GM10266 (cell line): ENCODE measurements around the gene TBL3.

ENCODE experiments used
- DNase-seq: peaks from one replicate; pipeline ENCODE4 v3.0.0; 2012; ENCODE audit errors: extremely low spot score
- TF ChIP-seq, protein P1 (sequence below): IDR thresholded peaks from 2 replicates; pipeline ENCODE4 v1.5.1; 2012; ENCODE audit warnings: mild to moderate bottlenecking, low read depth; ENCODE audit not compliant: control insufficient read depth, insufficient read depth; ENCODE audit errors: missing control alignments

Gene TBL3

DNA sequence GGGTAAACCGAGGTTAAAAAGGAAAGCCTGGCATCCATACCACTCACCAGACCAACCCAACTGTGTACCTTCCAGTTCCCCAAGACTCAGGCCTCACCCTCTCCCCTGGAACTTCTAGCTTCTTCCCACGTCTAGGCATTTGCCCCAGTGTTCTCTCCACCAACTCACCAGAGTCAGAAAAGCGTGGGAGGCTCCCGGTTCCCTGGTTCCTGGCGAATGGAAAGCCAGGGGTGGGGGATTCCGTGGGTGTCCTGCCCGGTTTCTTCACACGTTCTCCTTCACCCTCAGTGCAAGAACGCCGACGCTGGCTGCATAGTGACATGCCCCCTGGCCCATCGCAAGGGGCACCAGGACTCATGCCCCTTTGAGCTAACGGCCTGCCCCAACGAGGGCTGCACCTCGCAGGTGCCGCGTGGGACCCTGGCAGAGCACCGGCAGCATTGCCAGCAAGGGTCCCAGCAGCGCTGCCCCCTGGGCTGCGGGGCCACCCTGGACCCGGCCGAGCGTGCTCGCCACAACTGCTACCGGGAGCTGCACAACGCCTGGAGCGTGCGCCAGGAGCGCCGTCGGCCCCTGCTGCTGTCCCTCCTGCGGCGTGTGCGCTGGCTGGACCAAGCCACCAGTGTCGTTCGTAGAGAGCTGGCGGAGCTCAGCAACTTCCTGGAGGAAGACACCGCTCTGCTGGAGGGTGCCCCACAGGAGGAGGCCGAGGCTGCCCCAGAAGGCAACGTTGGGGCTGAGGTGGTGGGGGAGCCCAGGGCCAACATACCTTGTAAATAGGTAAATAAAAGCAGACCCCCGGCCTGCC, 3.5 kb upstream of the TBL3 start:
- DNase-seq, result no peak
- TF ChIP-seq, protein P1, sequence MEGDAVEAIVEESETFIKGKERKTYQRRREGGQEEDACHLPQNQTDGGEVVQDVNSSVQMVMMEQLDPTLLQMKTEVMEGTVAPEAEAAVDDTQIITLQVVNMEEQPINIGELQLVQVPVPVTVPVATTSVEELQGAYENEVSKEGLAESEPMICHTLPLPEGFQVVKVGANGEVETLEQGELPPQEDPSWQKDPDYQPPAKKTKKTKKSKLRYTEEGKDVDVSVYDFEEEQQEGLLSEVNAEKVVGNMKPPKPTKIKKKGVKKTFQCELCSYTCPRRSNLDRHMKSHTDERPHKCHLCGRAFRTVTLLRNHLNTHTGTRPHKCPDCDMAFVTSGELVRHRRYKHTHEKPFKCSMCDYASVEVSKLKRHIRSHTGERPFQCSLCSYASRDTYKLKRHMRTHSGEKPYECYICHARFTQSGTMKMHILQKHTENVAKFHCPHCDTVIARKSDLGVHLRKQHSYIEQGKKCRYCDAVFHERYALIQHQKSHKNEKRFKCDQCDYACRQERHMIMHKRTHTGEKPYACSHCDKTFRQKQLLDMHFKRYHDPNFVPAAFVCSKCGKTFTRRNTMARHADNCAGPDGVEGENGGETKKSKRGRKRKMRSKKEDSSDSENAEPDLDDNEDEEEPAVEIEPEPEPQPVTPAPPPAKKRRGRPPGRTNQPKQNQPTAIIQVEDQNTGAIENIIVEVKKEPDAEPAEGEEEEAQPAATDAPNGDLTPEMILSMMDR, result no peak

DNA sequence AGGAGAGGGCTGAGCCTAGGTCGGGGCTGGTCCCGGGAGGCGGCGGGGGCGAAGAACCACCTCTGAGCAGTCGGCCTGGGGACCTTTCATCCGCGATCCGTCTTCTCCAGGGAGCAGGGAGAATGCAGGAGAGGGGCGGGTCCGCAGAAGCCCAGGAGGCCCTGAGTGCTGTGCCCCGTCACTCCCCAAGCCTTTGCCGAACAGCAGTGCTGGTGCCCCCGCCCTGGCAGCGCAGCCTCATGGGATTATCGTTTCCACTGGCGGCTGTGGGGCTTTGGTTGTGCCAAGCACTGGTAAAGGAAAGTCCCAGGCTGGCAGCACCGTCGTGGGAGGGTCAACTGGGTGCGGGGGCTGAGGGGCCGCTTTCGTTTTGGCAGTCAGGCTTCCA, 631 bp downstream of the TBL3 start:
- TF ChIP-seq, protein P1, result no peak
- DNase-seq, result no peak

DNA sequence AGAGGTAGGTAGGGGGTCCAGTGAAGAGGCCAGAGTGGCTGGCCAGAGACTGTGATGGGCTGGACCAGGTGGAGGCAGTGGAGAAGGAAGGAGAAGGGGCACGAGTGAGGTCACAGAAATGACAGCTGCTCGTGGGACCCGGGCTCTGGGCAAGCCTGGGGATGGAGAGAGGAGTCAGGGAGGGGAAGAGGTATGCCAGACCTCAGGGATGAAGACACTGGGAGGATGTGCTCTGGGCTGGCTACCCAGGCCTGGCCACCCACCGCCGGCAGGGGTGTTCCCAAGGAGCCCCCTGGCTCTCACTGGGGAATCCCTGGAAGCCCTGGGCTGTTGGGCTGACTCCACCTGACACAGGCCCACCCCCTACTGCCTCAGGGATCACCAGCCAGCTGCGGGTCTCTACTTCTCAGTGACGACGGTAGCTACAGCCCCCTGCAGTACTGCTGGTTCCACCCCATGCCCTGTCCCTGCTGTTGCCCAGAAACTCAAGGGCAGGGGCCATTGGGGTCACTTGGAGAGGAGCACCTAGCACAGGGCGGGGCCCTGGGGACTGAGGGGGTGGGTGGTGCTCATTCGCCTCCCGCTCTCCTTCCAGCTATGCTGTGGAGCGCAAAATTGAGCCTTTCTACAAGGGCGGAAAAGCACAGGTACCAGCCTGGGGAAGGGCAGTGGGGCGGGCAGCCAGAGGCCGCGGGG, 1.8 kb downstream of the TBL3 start:
- no peak for DNase-seq
- TF ChIP-seq, protein P1, result no peak

DNA sequence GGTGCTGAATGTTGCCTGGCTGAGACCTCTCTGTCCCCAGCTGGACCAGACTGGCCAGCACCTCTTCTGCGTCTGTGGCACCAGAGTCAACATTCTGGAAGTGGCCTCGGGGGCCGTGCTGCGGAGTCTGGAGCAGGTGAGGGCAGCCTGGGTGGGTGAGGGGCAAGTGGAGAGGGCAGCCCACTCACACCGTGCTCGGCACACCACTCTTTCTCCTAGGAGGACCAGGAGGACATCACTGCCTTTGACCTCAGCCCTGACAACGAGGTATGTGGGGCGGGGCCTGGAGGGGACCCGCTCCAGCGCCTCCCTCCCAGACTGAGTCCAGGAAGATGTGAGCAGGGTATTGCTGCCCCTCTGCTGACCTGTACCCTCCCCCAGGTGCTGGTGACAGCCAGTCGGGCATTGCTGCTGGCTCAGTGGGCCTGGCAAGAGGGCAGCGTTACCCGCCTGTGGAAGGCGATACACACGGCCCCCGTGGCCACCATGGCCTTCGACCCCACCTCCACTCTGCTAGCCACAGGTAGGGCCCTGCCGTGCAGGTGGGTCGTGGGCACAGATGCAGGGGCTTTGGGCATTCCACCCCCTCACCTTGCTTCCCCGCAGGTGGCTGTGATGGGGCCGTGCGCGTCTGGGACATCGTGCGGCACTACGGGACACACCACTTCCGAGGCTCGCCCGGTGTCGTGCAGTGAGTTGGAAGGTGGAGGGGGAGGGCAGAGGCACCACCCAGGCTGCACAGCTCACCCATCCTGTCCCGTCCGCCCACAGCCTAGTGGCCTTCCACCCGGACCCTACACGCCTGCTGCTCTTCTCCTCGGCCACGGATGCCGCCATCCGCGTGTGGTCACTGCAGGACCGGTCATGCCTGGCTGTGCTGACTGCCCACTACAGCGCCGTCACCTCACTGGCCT, 2.6 kb downstream of the TBL3 start:
- no peak for DNase-seq
- TF ChIP-seq, protein P1, result no peak

DNA sequence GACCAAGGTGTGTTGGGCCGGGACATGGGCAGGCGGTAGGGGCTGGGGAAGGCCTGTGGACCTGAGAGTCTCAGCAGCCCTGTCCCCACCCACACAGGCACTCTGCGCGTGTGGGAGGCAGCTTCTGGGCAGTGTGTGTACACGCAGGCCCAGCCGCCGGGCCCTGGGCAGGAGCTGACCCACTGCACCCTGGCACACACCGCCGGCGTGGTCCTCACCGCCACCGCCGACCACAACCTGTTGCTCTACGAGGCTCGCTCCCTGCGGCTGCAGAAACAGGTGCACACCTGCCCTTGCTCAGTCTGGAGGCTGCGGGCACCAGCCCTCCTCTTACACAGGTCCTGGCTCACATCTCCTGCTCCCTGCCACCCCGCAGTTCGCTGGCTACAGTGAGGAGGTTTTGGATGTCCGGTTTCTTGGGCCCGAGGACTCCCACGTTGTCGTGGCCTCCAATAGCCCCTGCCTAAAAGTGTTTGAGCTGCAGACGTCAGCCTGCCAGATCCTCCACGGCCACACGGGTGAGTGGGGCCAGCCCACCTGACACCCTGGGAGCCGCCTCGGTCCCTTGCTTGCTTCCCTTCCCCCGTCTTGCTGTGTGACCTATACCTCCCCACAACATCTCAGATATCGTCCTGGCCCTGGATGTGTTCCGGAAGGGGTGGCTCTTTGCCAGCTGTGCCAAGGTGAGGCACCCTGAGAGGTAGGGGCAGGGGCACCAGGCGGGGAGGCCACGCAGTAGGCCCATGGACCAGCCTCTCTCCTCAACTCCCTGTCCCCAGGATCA, 3.8 kb downstream of the TBL3 start:
- no peak for DNase-seq
- TF ChIP-seq, protein P1, result no peak

DNA sequence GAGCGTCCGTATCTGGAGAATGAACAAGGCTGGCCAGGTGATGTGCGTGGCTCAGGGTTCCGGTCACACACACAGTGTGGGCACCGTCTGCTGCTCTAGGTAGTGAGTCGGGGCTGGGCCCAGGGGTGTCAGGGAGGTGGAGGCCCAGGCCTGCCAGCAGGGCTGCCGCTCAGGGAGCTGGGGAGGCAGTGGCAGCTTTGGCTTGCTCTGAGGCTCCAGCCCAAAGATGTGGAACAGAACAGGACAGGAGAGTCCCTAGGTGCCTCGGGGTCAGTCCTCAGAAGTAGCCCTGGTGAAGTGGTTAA, 4.3 kb downstream of the TBL3 start:
- TF ChIP-seq, protein P1, result no peak
- DNase-seq, result no peak
